Loucy (cell line): ENCODE measurements around the gene OR6T1.

Source experiments
- H2AFZ ChIP-seq: fragments of 200-600 bp; sonication (generic); 2 replicates; pipeline ENCODE4 v1.6.0; 2016; ENCODE audit warnings: antibody characterized with exemption, mild to moderate bottlenecking, low read length, moderate library complexity
- H3F3A ChIP-seq: fragments of 200-600 bp; 2 replicates; pipeline ENCODE4 v1.6.0; 2016; ENCODE audit warnings: antibody characterized with exemption, low read depth, mild to moderate bottlenecking
- H3K27me3 ChIP-seq: fragments of 200-600 bp; sonication (generic); 2 replicates; pipeline ENCODE4 v1.6.1; 2014; ENCODE audit warnings: low read length, mild to moderate bottlenecking; ENCODE audit not compliant: insufficient read depth, poor library complexity, severe bottlenecking
- H3K36me3 ChIP-seq: fragments of 200-600 bp; sonication (generic); 2 replicates; pipeline ENCODE4 v1.6.1; 2016; ENCODE audit warnings: low read length; ENCODE audit not compliant: insufficient read depth
- H3K4me1 ChIP-seq: fragments of 200-600 bp; sonication (generic); 2 replicates; pipeline ENCODE4 v1.5.1; 2014; ENCODE audit warnings: low read length, mild to moderate bottlenecking; ENCODE audit not compliant: insufficient read depth, poor library complexity, severe bottlenecking
- H3K4me2 ChIP-seq: fragments of 200-600 bp; sonication (generic); 2 replicates; pipeline ENCODE4 v1.6.0; 2014; ENCODE audit warnings: antibody characterized with exemption, low read length, low read depth, mild to moderate bottlenecking; ENCODE audit not compliant: poor library complexity, severe bottlenecking
- H3K4me3 ChIP-seq: fragments of 200-600 bp; sonication (generic); 2 replicates; pipeline ENCODE4 v1.5.1; 2014; ENCODE audit warnings: low read length, mild to moderate bottlenecking, mixed read lengths; ENCODE audit not compliant: poor library complexity, severe bottlenecking
- H3K79me2 ChIP-seq: fragments of 200-600 bp; sonication (generic); 2 replicates; pipeline ENCODE4 v1.6.1; 2014; ENCODE audit warnings: low read length; ENCODE audit not compliant: insufficient read depth
- H3K9ac ChIP-seq: fragments of 200-600 bp; sonication (generic); 2 replicates; pipeline ENCODE4 v1.6.0; 2014; ENCODE audit warnings: mild to moderate bottlenecking, low read depth, low read length, moderate library complexity; ENCODE audit not compliant: poor library complexity, severe bottlenecking
- H3K9me2 ChIP-seq: fragments of 200-600 bp; sonication (generic); replicated peaks from 2 replicates; pipeline ENCODE4 v1.6.1; 2016; ENCODE audit warnings: low read depth, low read length, mixed read lengths
- H3K9me3 ChIP-seq: fragments of 200-600 bp; sonication (generic); 2 replicates; pipeline ENCODE4 v1.6.1; 2014; ENCODE audit warnings: mild to moderate bottlenecking, antibody characterized with exemption, low read length, low read depth; ENCODE audit not compliant: insufficient read depth
- H4K20me1 ChIP-seq: fragments of 200-600 bp; sonication (generic); 2 replicates; pipeline ENCODE4 v1.6.0; 2014; ENCODE audit warnings: antibody characterized with exemption, low read length, mild to moderate bottlenecking; ENCODE audit not compliant: insufficient read depth, poor library complexity, severe bottlenecking
- CTCF ChIP-seq: fragments of 200-600 bp; sonication (generic); conservative IDR thresholded peaks from 2 replicates; pipeline ENCODE4 v1.5.1; 2014; ENCODE audit warnings: mild to moderate bottlenecking, antibody characterized with exemption, low read length
- EZH2phosphoT487 ChIP-seq: fragments of 200-600 bp; IDR thresholded peaks from 2 replicates; pipeline ENCODE4 v1.6.1; 2018; ENCODE audit warnings: antibody characterized with exemption, mild to moderate bottlenecking, moderate library complexity, borderline replicate concordance

Gene OR6T1

GRCh38 chr11:123943738-123944137 lies at the start of gene OR6T1:
Gene OR6T1, minus strand, starts transcription at chr11:123943838. Its CDS starts 0 bp downstream, at chr11:123943838.
- no peak for TF ChIP-seq CTCF
- TF ChIP-seq EZH2phosphoT487 = no peak
- H4K20me1 ChIP-seq = no peaks in the 10 kb centered on the region

GRCh38 chr11:123979311-123979710 lies 35.7 kb upstream of the OR6T1 start:
- Histone ChIP-seq H3K79me2 (no peaks in the 10 kb centered on the region), H3K9me2 (no peaks in the 10 kb centered on the region), H4K20me1 (no peaks in the 10 kb centered on the region), H2AFZ (no peak overlapping the region), H3K27me3 (no peaks in the 10 kb centered on the region), H3K4me1 (no peaks in the 10 kb centered on the region), H3K36me3 (no peaks in the 10 kb centered on the region), H3K9ac (no peak overlapping the region), H3K4me2 (no peak overlapping the region), H3F3A (no peaks in the 10 kb centered on the region), H3K9me3 (no peaks in the 10 kb centered on the region), H3K4me3 (no peak overlapping the region)
- TF ChIP-seq EZH2phosphoT487 (no peak), CTCF (no peak)

More at GRCh38 chr11:123943738-123944137, at the start of gene OR6T1:
- Histone ChIP-seq H3K79me2 (no peaks in the 10 kb centered on the region), H3K4me3 (no peak within 1 kb of the TSS), H3K4me2 (no peak within 1 kb of the TSS), H3K36me3 (no peaks in the 10 kb centered on the region), H3K9me3 (no peaks in the 10 kb centered on the region; the same call in 1 of the 2 replicates), H3K9me2 (no peaks in the 10 kb centered on the region), H2AFZ (no peak within 1 kb of the TSS), H3K27me3 (no peaks in the 10 kb centered on the region), H3F3A (no peaks in the 10 kb centered on the region), H3K9ac (no peak within 1 kb of the TSS), H3K4me1 (no peaks in the 10 kb centered on the region)

- no peaks in the 10 kb centered on the region for H3K9me3 ChIP-seq
Observed at GRCh38 chr11:123977731-123978347, 34.2 kb upstream of the OR6T1 start, which contains the start of gene OR10S1. Gene OR10S1, minus strand, starts transcription at chr11:123977781. Its CDS starts 117 bp downstream, at chr11:123977664.

More at GRCh38 chr11:123977731-123978347, 34.2 kb upstream of the OR6T1 start, which contains the start of gene OR10S1:
- H3K4me3 ChIP-seq = no peak within 1 kb of the TSS
- no peaks in the 10 kb centered on the region for H3K79me2 ChIP-seq
- TF ChIP-seq CTCF (no peak), EZH2phosphoT487 (no peak)
- no peaks in the 10 kb centered on the region for H3K9me2 ChIP-seq
- no peak within 1 kb of the TSS for H3K9ac ChIP-seq
- H3F3A ChIP-seq = no peaks in the 10 kb centered on the region
- H3K4me1 ChIP-seq = no peaks in the 10 kb centered on the region
- no peaks in the 10 kb centered on the region for H4K20me1 ChIP-seq
- H3K36me3 ChIP-seq = no peaks in the 10 kb centered on the region
- no peak within 1 kb of the TSS for H2AFZ ChIP-seq
- no peaks in the 10 kb centered on the region for H3K27me3 ChIP-seq
- no peak within 1 kb of the TSS for H3K4me2 ChIP-seq
